ENCODE measurements around the gene STXBP5.
"Not testable (repeated sequence)": the region's sequence is repeated elsewhere in the genome, so short reads cannot be mapped to it uniquely, and the experiment has no call there.

The STXBP5 gene

DNA sequence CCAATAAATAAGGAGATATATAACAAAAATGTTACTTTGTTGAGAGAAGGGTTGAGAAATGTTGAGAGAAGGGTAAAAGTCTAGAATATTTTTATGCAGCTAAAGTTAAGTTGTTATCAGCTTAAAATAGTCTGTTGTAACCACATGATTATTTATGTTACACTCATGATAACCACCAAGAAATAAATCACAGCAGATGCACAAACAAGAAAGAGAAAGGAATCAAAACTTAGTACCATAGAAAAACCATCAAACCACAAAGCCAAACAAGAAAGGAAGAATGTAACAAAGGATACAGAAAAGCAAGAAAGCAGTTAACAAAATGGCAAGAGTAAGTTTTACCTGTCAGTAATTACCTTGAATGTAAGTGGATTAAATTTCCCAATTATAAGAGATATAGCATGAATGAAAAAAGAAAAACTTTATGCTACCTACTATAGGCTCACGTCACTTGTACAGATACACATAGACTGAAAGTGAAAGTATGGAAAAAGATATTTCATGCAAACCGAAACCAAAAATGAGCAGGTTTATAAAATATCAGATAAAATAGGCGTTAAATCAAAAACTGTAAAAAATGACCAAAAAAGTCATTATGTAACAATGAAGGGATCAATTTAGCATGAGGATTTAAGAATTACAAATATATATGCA is 93.6 kb downstream of the STXBP5 start:
- DNase-seq (ENCODE audit: low read depth) = no peak

DNA sequence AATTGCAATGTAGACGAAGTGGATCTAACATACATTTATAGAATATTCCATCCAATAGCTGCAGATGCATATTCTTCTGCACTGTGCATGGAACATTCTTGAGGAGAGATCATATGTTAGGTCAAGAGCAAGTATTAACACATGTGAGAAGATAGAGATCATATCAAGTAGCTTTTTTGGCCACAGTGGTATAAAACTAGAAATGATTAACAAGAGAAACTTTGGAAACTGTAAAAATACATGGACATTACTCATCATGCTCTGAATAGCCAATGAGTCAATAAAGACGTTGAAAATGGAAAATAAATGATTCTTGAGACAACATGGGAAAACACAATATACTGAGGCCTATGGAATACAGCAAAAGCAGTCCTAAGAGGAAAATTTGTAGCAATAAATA is 94.2 kb downstream of the STXBP5 start:
- DNase-seq (ENCODE audit: low read depth) = no peak

- no peak for DNase-seq (ENCODE audit: low read depth)
These were observed 94.8 kb downstream of the STXBP5 start for GRCh38 chr6:147299035-147299434.

- no peak for DNase-seq (ENCODE audit: low read depth)
These were observed 96.9 kb downstream of the STXBP5 start for GRCh38 chr6:147301070-147301469.

DNA sequence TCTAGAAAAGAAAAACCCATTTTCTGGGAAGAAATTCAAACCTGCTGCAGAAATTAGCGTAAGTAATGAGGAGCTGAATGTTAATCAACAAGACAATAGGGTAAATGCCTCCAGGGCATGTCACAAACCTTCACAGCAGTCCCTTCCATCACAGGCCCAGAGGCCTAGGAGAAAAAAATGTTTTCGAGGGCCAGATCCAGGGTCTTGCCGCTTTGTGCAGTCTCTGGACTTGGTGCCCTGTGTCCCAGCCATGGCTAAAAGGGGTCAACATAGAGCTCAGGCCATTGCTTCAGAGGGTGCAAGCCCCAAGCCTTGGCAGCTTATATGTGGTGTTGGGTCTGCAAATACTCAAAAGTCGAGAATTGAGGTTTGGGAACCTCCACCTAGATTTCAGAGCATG is 99.8 kb downstream of the STXBP5 start:
- DNase-seq (ENCODE audit: low read depth) = no peak

GRCh38 chr6:147310521-147310920 is 106.3 kb downstream of the STXBP5 start:
- DNase-seq (ENCODE audit: low read depth) = no peak

DNA sequence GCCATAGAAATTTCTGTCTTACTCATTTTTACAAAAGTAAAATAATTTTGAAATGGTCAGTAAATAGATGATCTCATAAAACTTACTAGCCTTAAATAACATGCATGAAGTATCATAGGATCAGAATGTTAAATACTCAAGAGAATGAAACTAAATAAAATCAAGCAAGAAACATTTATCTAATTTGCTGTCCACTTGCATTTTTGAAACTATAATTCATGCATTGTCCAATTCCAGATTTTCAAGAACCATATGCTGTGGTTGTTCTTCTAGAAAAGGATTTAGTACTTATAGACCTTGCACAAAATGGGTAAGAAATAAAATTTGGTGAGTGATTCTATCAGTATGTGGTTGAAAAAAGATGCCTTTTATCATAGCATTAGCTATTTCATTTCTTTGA is 107.0 kb downstream of the STXBP5 start:
- no peak for DNase-seq (ENCODE audit: low read depth)

DNA sequence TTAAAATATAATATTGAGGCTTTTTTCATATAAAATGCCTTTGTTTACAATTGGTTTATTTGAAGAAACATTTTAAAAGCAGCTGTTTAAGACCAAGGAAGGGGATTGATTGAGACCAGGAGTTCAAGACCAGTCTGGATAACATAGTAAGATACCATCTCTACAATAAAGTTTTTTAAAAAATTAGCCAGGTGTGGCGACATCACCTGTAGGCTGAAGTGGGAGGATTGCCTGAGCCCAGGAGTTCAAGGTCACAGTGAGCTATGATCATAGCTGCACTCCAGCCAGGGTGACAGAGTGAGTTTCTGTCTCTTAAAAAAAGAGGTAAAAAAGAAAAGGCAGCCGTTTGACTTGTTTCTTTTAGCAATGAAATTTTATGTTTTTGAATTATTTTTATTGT is 117.0 kb downstream of the STXBP5 start:
- no peak for DNase-seq (ENCODE audit: low read depth)

- DNase-seq (ENCODE audit: low read depth) = peak; percentile 22
These were observed 118.3 kb downstream of the STXBP5 start for GRCh38 chr6:147322299-147323162.

- DNase-seq (ENCODE audit: low read depth) = no peak
These were observed 121.3 kb downstream of the STXBP5 start for GRCh38 chr6:147325557-147325956.

GRCh38 chr6:147331401-147331800 is 127.2 kb downstream of the STXBP5 start:
- DNase-seq (ENCODE audit: low read depth) = no peak

- no peak for DNase-seq (ENCODE audit: low read depth)
These were observed 133.7 kb downstream of the STXBP5 start for GRCh38 chr6:147337921-147338320.

DNA sequence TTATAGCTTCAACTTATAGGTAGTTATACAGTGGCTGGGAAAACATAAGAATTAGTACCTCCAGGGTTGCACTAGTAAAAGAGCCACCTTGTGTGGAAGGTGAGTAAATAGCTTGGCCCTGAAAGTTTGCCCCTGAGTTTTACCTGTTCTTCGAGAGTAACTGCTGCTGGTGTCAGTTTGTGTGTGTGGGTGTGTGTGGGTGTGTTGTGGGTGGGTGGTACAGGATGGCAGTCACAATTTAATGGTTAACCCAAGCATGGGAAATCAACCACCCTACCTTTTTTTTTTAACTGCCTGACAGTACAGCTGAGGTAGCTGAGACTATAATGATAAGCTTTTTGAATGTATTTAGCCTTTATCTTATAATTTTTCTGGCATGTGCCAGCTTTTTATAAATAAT is 137.3 kb downstream of the STXBP5 start:
- no peak for DNase-seq (ENCODE audit: low read depth)

- DNase-seq (ENCODE audit: low read depth) = no peak
These were observed 141.7 kb downstream of the STXBP5 start for GRCh38 chr6:147345902-147346301.

GRCh38 chr6:147347179-147347881 is 143.1 kb downstream of the STXBP5 start:
- DNase-seq (ENCODE audit: low read depth) = no peak

GRCh38 chr6:147347882-147348575 is 143.8 kb downstream of the STXBP5 start:
- DNase-seq (ENCODE audit: low read depth) = no peak

- DNase-seq (ENCODE audit: low read depth) = no peak
These were observed 157.2 kb downstream of the STXBP5 start for GRCh38 chr6:147361311-147361981.

DNA sequence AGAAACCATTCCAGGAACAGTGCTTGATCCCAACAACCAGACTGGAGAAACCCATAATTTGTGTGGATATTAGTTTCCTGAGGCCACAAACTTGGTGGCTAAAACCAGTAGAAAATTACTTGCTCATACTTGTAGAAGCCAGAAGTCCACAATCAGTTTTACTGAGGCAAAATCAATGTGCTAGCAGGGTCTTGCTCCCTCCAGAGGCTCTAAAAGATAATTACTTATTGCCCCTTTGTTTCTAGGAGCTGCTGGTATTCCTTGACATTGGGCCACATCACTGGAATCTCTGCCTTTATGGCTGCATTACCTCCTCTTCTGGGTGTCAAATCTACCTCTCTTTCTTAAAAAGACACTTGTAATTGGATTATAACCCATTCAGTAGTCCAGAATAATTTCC is 162.1 kb downstream of the STXBP5 start:
- DNase-seq (ENCODE audit: low read depth) = no peak

- DNase-seq (ENCODE audit: low read depth) = no peak
These were observed 167.1 kb downstream of the STXBP5 start for GRCh38 chr6:147371325-147371724.

DNA sequence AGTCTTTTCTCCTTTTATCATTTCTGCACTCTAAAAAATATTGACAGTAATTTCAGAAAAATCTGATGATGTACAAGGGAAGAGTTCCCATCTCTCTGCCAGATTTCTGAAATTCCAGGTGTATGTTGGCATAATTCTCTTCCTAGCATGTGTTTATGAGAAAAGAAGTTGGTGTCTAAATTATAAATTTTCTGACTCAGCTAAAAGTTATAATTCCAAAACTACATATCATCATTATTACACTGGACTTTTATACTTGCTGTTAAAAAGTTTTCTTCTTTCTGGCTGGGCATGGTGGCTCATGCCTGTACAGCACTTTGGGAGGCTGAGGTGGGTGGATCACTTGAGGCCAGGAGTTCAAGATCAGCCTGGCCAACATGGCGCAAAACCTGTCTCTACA is 168.6 kb downstream of the STXBP5 start:
- no peak for DNase-seq (ENCODE audit: low read depth)

GRCh38 chr6:147378819-147379218 is 174.6 kb downstream of the STXBP5 start:
- no peak for DNase-seq (ENCODE audit: low read depth)

DNA sequence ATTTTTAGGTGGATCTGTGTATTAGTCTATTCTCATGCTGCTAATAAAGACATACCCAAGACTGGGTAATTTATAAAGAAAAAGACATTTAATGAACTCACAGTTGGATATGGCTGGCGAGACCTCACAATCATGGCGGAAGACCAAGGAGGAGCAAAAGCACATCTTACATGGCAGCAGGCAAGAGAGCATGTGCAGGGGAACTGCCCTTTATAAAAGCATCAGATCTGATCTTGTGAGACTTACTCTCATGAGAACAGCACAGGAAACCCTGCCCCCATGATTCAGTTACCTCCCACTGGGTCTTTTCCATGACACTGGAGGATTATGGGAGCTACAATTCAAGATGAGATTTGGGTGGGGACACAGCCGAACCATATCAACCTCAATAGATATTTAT is 176.6 kb downstream of the STXBP5 start:
- DNase-seq (ENCODE audit: low read depth) = not testable (repeated sequence)

Data from fibroblast of the conjunctiva (primary cell).